Fibroblast of skin of left quadriceps (primary cell): ENCODE data around the gene KMT2D.

Experiments
- DNase-seq, 2 experiments: peaks; one replicate each; pipeline ENCODE4 v3.0.0-alpha.2; 2013; ENCODE audit warnings: low read depth in 2 of 2

Gene KMT2D

GRCh38 chr12:49019443-49020324, 40.9 kb downstream of the KMT2D start:
- DNase-seq, result no peak

GRCh38 chr12:49019120-49019430, 41.5 kb downstream of the KMT2D start:
- no peak for DNase-seq

GRCh38 chr12:49018261-49019119, 42.1 kb downstream of the KMT2D start, which contains the start of gene PRKAG1:
PRKAG1 (minus strand) TSS chr12:49018776; CDS start chr12:49018740, 36 bp downstream.
- peak; percentile 93 to 94 for DNase-seq

- DNase-seq, result no peak
These were observed 42.7 kb downstream of the KMT2D start for GRCh38 chr12:49017891-49018260.

- DNase-seq, result no peak
These were observed 45.4 kb downstream of the KMT2D start for GRCh38 chr12:49015196-49015595.

- no peak for DNase-seq
These were observed 46.0 kb downstream of the KMT2D start for GRCh38 chr12:49014547-49014946.

- no peak for DNase-seq
These were observed 47.2 kb downstream of the KMT2D start for GRCh38 chr12:49013428-49013827.

- no peak for DNase-seq
These were observed 47.9 kb downstream of the KMT2D start for GRCh38 chr12:49012739-49013138.
